ENCODE results near the gene NTRK3.

- no peak for TF ChIP-seq CTCF (IDR thresholded peaks at IDR 0.05; ENCODE audit: low read depth, low read length)
- TF ChIP-seq EZH2phosphoT487 (IDR thresholded peaks at IDR 0.05; ENCODE audit: low read depth) = no peak
Observed at GRCh38 chr15:88048755-88049154, 207.8 kb downstream of the NTRK3 start.
